GM21786 (cell line): Measurements from ENCODE around the gene RDH13.
"Not testable (repeated sequence)": the region's sequence is repeated elsewhere in the genome, so short reads cannot be mapped to it uniquely, and the experiment has no call there.

ENCODE experiments used
- ATAC-seq: cut with Tn5 transposase; IDR thresholded peaks from one replicate; pipeline ENCODE4 v1.9.1; 2021; ENCODE audit not compliant: unreplicated experiment

The RDH13 gene

GRCh38 chr19:55079400-55080038 lies 16.6 kb upstream of the RDH13 start:
- ATAC-seq: no peak

DNA sequence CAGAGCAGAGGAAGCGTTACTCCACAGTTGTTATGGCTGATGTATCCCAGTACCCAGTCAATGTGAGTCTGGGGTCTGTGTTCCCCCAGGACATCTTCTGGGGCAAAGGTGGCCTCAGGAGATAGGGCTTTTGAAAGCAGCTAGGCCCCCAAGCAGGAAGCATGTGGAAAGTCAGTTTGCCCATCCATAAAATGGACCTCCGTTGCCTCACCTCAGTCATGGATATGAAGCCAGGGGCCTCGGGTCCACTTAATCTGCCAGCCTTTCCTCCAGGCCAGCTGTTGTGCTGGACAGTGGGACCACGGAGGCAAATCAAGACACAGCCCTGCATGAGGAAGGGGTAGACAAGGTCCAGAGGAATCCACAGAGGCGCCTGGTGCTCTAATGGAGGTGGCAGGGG lies 16.0 kb upstream of the RDH13 start:
- ATAC-seq: no peak

- no peak for ATAC-seq
These were observed 14.2 kb upstream of the RDH13 start for GRCh38 chr19:55077106-55077505.

DNA sequence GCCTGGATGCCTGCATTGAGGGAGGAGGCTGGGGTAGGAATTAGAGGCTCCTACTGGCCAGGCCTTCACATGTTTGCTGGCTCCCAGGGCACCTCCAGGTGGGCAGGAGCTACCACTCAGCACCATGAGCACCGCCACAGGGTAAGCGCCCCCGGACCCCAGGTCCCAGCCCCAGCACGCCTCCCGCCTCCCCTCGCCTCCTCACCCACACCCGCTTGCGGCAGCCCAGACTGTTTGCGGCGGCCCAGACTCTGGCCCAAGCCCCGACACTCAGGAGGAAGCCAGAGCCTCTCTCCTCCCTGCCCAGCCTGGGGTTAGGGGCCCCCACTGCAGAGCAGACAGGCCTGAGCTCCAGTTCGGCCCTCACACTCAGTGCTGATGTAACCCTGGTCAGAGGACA lies 13.4 kb upstream of the RDH13 start:
- no peak for ATAC-seq

- ATAC-seq: no peak
These were observed 12.5 kb upstream of the RDH13 start, which contains the start of gene EPS8L1 for GRCh38 chr19:55075371-55075998. Gene EPS8L1 (plus strand): TSS chr19:55075869. CDS start chr19:55076445, 576 bp downstream.

- ATAC-seq: no peak
These were observed 9.0 kb upstream of the RDH13 start for GRCh38 chr19:55071913-55072312.

DNA sequence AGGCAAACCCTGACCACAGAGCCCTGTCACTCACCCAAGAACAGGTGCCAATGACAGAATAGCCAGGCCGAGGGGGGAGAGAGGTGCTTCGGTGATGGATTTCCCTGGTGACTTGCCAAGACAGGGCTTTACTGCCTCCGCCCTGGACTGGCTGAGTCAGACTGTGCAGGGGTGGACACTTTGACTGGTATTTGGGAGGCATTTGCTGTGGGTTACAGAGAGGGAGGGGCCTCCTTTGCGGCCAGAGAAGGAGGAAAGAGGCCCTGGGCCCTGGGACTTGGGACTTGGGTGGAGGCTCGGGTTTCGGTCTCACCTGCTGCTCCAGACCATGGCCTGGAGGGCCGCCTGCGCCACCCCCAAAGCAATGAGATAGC lies 8.2 kb upstream of the RDH13 start:
- ATAC-seq: no peak

- no peak for ATAC-seq
These were observed 7.6 kb upstream of the RDH13 start for GRCh38 chr19:55070466-55071128.

DNA sequence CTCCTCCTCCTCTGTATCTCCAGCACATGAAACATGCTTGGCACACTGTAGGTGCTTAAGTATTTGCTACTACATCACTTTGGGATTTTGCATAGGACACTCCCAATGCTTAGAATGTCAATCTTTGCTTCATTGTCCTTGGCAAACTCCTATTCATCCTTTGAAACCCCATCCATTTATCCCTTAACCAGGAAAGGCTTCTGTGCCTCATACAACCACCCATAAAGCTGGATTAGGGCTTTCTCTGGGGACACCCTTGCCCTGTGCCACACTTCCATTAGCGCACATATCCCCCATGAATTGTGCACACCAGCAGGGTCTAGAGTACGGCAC lies 6.9 kb upstream of the RDH13 start:
- no peak for ATAC-seq

GRCh38 chr19:55068950-55069864 lies 6.3 kb upstream of the RDH13 start:
- ATAC-seq: no peak

- no peak for ATAC-seq
These were observed 4.9 kb upstream of the RDH13 start for GRCh38 chr19:55067869-55068268.

DNA sequence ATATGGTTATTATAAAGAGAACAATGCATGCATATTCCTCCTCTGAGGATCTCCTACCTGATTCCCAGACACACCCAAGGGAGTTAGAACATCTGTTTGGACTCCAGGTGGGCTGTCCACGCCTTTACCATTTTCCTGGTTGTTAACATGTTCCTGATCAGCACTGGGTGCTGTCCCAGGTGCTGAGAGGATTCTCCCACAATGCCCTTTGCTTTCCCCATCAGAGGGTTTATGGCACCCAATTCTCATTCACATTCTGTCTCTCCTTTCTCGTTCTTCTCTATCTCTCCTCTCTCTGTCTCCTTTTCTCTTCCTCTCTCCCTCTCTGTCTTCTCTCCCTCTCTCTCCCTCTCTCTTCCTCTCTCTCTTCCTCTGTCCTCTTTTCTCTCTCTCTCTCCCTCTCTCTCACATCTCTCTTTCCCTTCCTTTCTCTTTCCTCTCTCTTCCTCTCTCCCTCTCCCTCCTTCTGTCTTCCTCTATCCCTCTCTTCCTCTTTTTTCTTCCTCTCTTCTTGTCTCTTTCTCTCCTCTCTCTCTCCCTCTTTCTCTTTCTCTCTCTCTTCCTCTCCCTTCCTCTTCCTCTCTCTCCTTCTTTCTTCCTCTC lies 3.3 kb upstream of the RDH13 start:
- no peak for ATAC-seq

DNA sequence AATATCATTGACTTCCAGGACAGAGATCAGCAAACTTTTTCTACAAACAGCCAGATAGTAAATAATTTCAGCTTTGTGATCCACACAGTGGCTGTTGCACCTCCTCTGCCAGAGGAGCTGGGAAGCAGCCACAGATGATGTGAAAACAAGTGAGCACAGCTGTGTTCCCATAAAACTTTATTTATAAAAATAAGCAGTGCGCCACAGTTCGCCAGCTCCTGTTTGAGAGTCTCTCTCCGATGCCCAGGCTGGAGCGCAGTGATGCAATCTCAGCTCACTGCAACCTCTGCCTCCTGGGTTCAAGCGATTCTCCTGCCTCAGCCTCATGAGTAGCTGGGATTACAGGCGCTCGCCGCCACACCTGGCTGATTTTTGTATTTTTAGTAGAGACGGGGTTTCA lies 2.6 kb upstream of the RDH13 start:
- not testable (repeated sequence) for ATAC-seq

- ATAC-seq: no peak
These were observed 520 bp upstream of the RDH13 start for GRCh38 chr19:55063492-55063843.

GRCh38 chr19:55060287-55060686 lies 2.7 kb downstream of the RDH13 start:
- not testable (repeated sequence) for ATAC-seq

GRCh38 chr19:55058781-55059610 lies 4.0 kb downstream of the RDH13 start:
- ATAC-seq: no peak

DNA sequence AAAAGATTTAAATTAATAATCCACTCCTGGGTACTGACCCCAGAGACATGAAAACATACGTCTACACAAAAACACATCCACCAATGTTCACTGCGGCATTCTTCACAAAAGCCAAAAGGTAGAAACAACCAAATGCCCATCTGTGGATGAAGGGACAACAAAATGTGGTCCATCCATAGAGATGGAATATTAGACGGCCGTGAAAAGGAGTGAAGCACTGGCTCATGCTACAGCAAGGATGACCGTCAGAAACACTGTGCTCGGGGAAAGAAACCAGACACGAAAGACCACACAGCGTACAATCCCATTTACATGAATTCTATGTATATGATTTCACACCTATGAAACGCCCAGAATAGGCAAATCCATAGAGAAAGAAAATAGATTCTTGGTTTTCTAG lies 6.1 kb downstream of the RDH13 start:
- no peak for ATAC-seq

DNA sequence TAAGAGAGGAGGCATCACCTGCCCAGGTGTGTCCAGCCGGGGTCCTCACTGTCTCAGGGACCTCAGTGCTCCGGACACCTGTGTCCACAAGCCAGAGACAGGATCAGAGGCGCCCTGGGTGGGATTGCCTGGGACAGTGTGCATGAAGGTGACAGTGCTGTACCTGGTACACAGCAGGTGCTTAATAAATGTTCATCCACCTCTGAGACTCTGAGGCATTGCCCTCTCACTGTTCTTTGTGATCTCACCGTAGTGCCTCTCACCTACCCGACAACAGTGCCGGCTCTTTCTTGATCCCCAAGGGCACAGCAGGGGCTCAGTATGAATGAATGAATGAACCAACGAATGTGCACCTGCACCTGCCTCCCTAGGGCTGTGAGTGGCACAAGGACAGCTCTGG lies 9.2 kb downstream of the RDH13 start:
- no peak for ATAC-seq

DNA sequence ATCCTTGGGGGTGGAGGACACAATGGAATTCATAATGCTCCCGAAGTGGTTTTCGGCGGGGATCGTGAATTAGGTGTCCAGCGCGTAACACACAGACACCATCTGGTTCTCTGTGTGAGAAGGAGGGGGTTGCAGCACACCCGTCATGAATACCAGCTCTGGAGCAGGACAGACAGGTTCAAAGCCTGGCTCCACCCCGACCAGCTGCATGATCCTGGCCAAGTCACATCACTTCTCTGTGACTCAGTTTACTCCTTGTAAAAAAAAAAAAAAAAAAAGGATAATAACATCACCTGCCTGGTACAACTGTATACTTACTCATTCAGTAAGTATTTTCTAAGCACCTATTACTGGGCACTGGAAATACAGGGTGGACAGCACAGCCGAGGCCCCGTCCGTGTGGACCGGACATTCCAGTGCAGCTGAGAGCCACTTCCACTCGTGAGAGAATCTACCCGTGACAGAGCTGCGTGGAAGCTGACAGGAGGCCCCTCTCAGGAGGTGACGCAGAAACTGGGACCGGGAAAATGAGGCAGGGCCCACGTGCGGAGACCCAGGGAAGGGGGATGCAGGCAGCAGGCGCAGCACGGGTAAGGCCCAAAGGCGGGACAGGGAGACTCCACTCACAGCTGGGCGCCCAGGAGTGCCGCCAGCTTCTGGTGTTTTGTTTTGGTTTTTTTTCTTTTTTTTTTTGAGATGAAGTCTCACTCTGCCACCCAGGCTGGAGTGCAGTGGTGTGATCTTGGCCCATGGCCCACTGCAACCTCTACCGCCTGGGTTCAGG lies 12.0 kb downstream of the RDH13 start:
- ATAC-seq: no peak

GRCh38 chr19:55048446-55048845 lies 14.5 kb downstream of the RDH13 start:
- no peak for ATAC-seq
